Smooth muscle cell (in vitro differentiated cells): Measurements from ENCODE around the gene PAX9. TPM values are rescaled to one million over a fixed set of nuclear protein-coding genes. Genes with fewer than 3 reads are reported as not detected.
A peak's percentile ranks its signal among the peaks of the same experiment; 100 is the strongest.

Experiments used
- DNase-seq: peaks from one replicate; lab custom pipeline; 2025; ENCODE audit not compliant: unreplicated experiment; lab: John Stamatoyannopoulos, UW
- H2AFZ ChIP-seq: fragments of 200-600 bp; sonication (generic); 2 replicates; pipeline ENCODE4 v1.6.0; 2016; ENCODE audit warnings: antibody characterized with exemption, low read depth, mild to moderate bottlenecking
- H3F3A ChIP-seq: fragments of 200-600 bp; sonication (generic); 2 replicates; pipeline ENCODE4 v1.6.0; 2017; ENCODE audit warnings: antibody characterized with exemption, low read depth
- H3K27ac ChIP-seq: fragments of 200-600 bp; sonication (generic); 2 replicates; pipeline ENCODE4 v1.5.1; 2016; ENCODE audit warnings: low read depth, mild to moderate bottlenecking
- H3K27me3 ChIP-seq: fragments of 200-600 bp; sonication (generic); 2 replicates; pipeline ENCODE4 v1.6.1; 2016; ENCODE audit warnings: low read depth, mild to moderate bottlenecking
- H3K36me3 ChIP-seq: fragments of 200-600 bp; sonication (generic); 2 replicates; pipeline ENCODE4 v1.5.1; 2016; ENCODE audit warnings: low read depth
- H3K4me1 ChIP-seq: fragments of 200-600 bp; sonication (generic); 2 replicates; pipeline ENCODE4 v1.5.1; 2016; ENCODE audit warnings: low read depth
- H3K4me2 ChIP-seq: fragments of 200-600 bp; sonication (generic); 2 replicates; pipeline ENCODE4 v1.6.0; 2016; ENCODE audit warnings: mild to moderate bottlenecking
- H3K4me3 ChIP-seq: fragments of 200-600 bp; sonication (generic); 2 replicates; pipeline ENCODE4 v1.5.1; 2016; ENCODE audit warnings: mild to moderate bottlenecking
- H3K79me2 ChIP-seq: fragments of 200-600 bp; sonication (generic); 2 replicates; pipeline ENCODE4 v1.6.0; 2016; ENCODE audit warnings: low read depth, mild to moderate bottlenecking
- H3K9ac ChIP-seq: fragments of 200-600 bp; sonication (generic); 2 replicates; pipeline ENCODE4 v1.6.0; 2016; ENCODE audit warnings: low read depth
- H3K9me3 ChIP-seq: fragments of 200-600 bp; sonication (generic); replicated peaks from 2 replicates; pipeline ENCODE4 v1.5.1; 2016; ENCODE audit warnings: low read depth
- H4K20me1 ChIP-seq: fragments of 200-600 bp; sonication (generic); 2 replicates; pipeline ENCODE4 v1.6.0; 2016; ENCODE audit warnings: low read depth
- CTCF ChIP-seq: fragments of 200-600 bp; sonication (generic); IDR thresholded peaks from 2 replicates; pipeline ENCODE4 v1.5.1; 2017; ENCODE audit warnings: borderline replicate concordance, mild to moderate bottlenecking, antibody characterized with exemption; ENCODE audit not compliant: insufficient read depth, poor library complexity, severe bottlenecking
- WGBS: methylation state at CpG from one replicate; pipeline ENCODE4 v1.1.7; 2016; ENCODE audit warnings: low lambda C conversion rate; 5-methylcytosine and 5-hydroxymethylcytosine counted together
- polyA plus RNA-seq: library from polyadenylated mRNA; unstranded; fragments of >200 nt; fragmentation: Nextera tagmentation; extraction: Ambion mirVana; gene quantifications from 2 replicates; pipeline ENCODE4 v1.2.1, GENCODE V29; 2016
- total RNA-seq: library from RNA; depleted of rRNA; stranded (reverse); fragments of >200 nt; gene quantifications from 2 replicates; pipeline ENCODE4 v1.2.3, GENCODE V29; 2014

Gene PAX9
- total and polyA plus RNA-seq, 2 experiments from 2014 or later, result not detected

DNA sequence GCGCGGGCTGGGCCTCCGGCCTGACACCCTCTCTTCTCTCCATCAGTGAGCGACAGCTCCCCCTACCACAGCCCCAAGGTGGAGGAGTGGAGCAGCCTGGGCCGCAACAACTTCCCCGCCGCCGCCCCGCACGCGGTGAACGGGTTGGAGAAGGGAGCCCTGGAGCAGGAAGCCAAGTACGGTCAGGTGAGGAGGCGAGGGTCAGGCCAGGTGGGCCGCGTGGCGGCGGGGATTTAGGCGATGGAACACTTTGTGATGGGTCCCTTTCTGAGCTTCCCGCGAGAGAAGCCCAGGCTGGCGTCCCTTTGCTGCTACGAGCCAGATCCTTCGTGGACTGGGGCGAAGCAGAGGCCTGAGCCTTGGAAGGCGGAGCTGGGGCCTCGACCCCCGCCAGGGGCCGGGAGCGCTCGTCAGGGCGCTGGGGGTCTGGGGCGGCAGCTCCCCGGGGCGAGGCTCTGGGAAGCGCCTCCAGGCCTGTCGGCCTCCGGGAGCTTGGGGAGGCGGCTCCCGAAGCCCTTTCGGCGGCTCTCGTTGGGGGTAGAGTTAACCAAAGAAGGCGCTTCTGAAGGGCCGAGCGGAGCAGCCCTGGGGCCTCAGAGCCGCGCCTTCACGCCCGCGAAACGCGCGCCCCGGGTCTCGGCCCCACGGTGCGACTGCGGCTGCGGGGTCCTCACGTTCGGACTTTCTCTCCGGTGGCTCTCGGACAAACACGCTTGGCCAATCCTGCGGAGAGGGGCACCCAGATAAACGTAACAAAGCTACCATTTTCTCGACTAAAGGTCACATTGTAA lies 5.0 kb downstream of the PAX9 start:
- Histone ChIP-seq H3K9me3 (no peaks in the 10 kb centered on the region), H3K4me1 (peaks cover 14% of the 10 kb centered on the region), H3K4me2 (peak overlapping the region; percentile 78), H2AFZ (no peak overlapping the region), H3K27me3 (peaks cover 100% of the 10 kb centered on the region), H3K27ac (no peak overlapping the region), H3K4me3 (peak overlapping the region; percentile 15), H3K36me3 (no peaks in the 10 kb centered on the region), H3K9ac (no peak overlapping the region), H3F3A (no peaks in the 10 kb centered on the region), H4K20me1 (no peaks in the 10 kb centered on the region), H3K79me2 (no peaks in the 10 kb centered on the region)
- DNase-seq, result no peak
- no peak for TF ChIP-seq CTCF
- 3% methylated on average over 64 of the region's 68 CpGs for WGBS

- H3K4me1 ChIP-seq, result peaks cover 8% of the 10 kb centered on the region
- H3K27me3 ChIP-seq, result peaks cover 97% of the 10 kb centered on the region
- DNase-seq, result no peak
- no peak for TF ChIP-seq CTCF
- H3K9ac ChIP-seq, result no peak overlapping the region
- no peak overlapping the region for H3K4me2 ChIP-seq
- no peak overlapping the region for H3K4me3 ChIP-seq
- no peaks in the 10 kb centered on the region for H3F3A ChIP-seq
- H4K20me1 ChIP-seq, result no peaks in the 10 kb centered on the region
- H2AFZ ChIP-seq, result no peak overlapping the region
- 39% methylated on average over 4 of the region's 4 CpGs for WGBS
- H3K36me3 ChIP-seq, result no peaks in the 10 kb centered on the region
- H3K79me2 ChIP-seq, result no peaks in the 10 kb centered on the region
- H3K9me3 ChIP-seq, result no peaks in the 10 kb centered on the region
- H3K27ac ChIP-seq, result no peak overlapping the region
Observed at GRCh38 chr14:36667679-36668078, 6.0 kb downstream of the PAX9 start.

DNA sequence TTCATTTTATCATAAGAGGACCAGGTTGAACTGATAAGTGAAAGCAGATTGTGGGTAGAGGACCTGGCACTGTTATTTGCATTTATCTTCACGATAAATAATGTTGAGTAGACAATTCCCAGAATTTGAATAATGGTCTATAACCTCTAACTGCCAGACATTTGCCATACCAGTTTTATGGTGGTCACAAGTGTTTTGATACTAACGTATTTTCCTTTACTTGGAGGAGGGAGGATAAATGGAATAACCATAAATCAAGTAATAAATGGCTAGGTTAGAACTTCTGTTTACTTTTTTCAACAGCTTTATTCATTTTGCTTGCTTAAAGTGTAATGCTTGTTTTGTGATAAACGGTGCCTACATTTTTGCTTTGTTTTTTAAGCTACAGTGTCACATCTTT lies 9.5 kb downstream of the PAX9 start:
- Histone ChIP-seq H3K9ac (no peak overlapping the region), H3K27me3 (peaks cover 85% of the 10 kb centered on the region), H3K27ac (no peak overlapping the region), H3K9me3 (no peaks in the 10 kb centered on the region), H4K20me1 (no peaks in the 10 kb centered on the region), H3K4me3 (no peak overlapping the region), H3K36me3 (no peaks in the 10 kb centered on the region), H3F3A (no peaks in the 10 kb centered on the region), H3K79me2 (no peaks in the 10 kb centered on the region), H3K4me1 (peaks cover 9% of the 10 kb centered on the region), H3K4me2 (no peak overlapping the region), H2AFZ (no peak overlapping the region)
- WGBS, result 78% methylated on average over 3 of the region's 3 CpGs
- no peak for DNase-seq
- TF ChIP-seq CTCF, result no peak

GRCh38 chr14:36672095-36672494 lies 10.4 kb downstream of the PAX9 start:
- TF ChIP-seq CTCF, result no peak
- DNase-seq, result no peak
- WGBS, result 85% methylated on average over 4 of the region's 4 CpGs
- no peak overlapping the region for H2AFZ ChIP-seq
- no peak overlapping the region for H3K4me3 ChIP-seq
- H3K4me1 ChIP-seq, result peaks cover 6% of the 10 kb centered on the region
- peaks cover 85% of the 10 kb centered on the region for H3K27me3 ChIP-seq
- no peak overlapping the region for H3K27ac ChIP-seq
- H3K9ac ChIP-seq, result no peak overlapping the region
- H3K36me3 ChIP-seq, result no peaks in the 10 kb centered on the region
- no peaks in the 10 kb centered on the region for H4K20me1 ChIP-seq
- no peak overlapping the region for H3K4me2 ChIP-seq
- no peaks in the 10 kb centered on the region for H3F3A ChIP-seq
- H3K9me3 ChIP-seq, result no peaks in the 10 kb centered on the region
- no peaks in the 10 kb centered on the region for H3K79me2 ChIP-seq
